Mesenchymal stem cell (in vitro differentiated cells and primary cell): Measurements from ENCODE around the gene VCAN.

ENCODE experiments used
- DNase-seq: peaks from one replicate; pipeline ENCODE4 v3.0.0-alpha.2; 2013
- H2AFZ ChIP-seq: one replicate; pipeline ENCODE4 v1.6.1; 2013; ENCODE audit warnings: low read depth, mild to moderate bottlenecking, control low read depth, inconsistent platforms, low read length, moderate library complexity
- H2AK5ac ChIP-seq: 2 replicates; pipeline ENCODE4 v1.6.1; 2013; ENCODE audit warnings: low read length, moderate library complexity, mild to moderate bottlenecking, inconsistent platforms; ENCODE audit not compliant: severe bottlenecking
- H2BK120ac ChIP-seq: one replicate; pipeline ENCODE4 v1.6.1; 2013; ENCODE audit warnings: low read depth, mild to moderate bottlenecking, inconsistent platforms, low read length, moderate library complexity
- H2BK12ac ChIP-seq, 2 experiments: one replicate each; pipeline ENCODE4 v1.6.1; 2013; ENCODE audit warnings: inconsistent platforms in 2 of 2, low read length in 2 of 2, mild to moderate bottlenecking in 2 of 2, moderate library complexity in 2 of 2, control low read depth in 1 of 2
- H2BK15ac ChIP-seq: one replicate; pipeline ENCODE4 v1.6.1; 2013; ENCODE audit warnings: mild to moderate bottlenecking, low read depth, inconsistent platforms; ENCODE audit not compliant: poor library complexity, severe bottlenecking
- H2BK5ac ChIP-seq: 2 replicates; pipeline ENCODE4 v1.6.1; 2013; ENCODE audit warnings: low read depth, mild to moderate bottlenecking, low read length, control low read depth, inconsistent platforms; ENCODE audit not compliant: poor library complexity, severe bottlenecking
- H3K14ac ChIP-seq, 2 experiments: one replicate each; pipeline ENCODE4 v1.6.1; 2013; ENCODE audit warnings: inconsistent platforms in 2 of 2, low read length in 2 of 2, control low read depth in 1 of 2, mild to moderate bottlenecking in 1 of 2, moderate library complexity in 1 of 2
- H3K18ac ChIP-seq, 2 experiments: one replicate each; pipeline ENCODE4 v1.6.1; 2013; ENCODE audit warnings: inconsistent platforms in 2 of 2, low read length in 2 of 2, control low read depth in 1 of 2, low read depth in 1 of 2, mild to moderate bottlenecking in 1 of 2
- H3K23ac ChIP-seq, 2 experiments: one replicate each; pipeline ENCODE4 v1.6.1; 2013; ENCODE audit warnings: inconsistent platforms in 2 of 2, low read length in 2 of 2, mild to moderate bottlenecking in 2 of 2, moderate library complexity in 2 of 2, control low read depth in 1 of 2
- H3K27ac ChIP-seq: 2 replicates; pipeline ENCODE4 v1.5.1; 2013; ENCODE audit warnings: mild to moderate bottlenecking, moderate library complexity, low read length, control low read depth, inconsistent platforms; ENCODE audit not compliant: poor library complexity, severe bottlenecking
- H3K27me3 ChIP-seq, 2 experiments: 2 replicates each; pipeline versions ENCODE4 v1.6.1 to v1.7.0; 2013; ENCODE audit warnings: low read length in 2 of 2, mild to moderate bottlenecking in 2 of 2, moderate library complexity in 2 of 2, control low read depth in 1 of 2, inconsistent platforms in 1 of 2; ENCODE audit not compliant: control insufficient read depth in 1 of 2, insufficient read depth in 1 of 2
- H3K36me3 ChIP-seq, 2 experiments: 2 replicates each; pipeline versions ENCODE4 v1.6.1 to v1.7.0; 2013; ENCODE audit warnings: low read length in 2 of 2, control low read depth in 1 of 2, inconsistent platforms in 1 of 2, low read depth in 1 of 2, mild to moderate bottlenecking in 1 of 2; ENCODE audit not compliant: insufficient read depth in 2 of 2, control insufficient read depth in 1 of 2
- H3K4ac ChIP-seq, 2 experiments: one replicate each; pipeline ENCODE4 v1.6.1; 2013; ENCODE audit warnings: inconsistent platforms in 2 of 2, low read length in 2 of 2, mild to moderate bottlenecking in 2 of 2, moderate library complexity in 2 of 2, control low read depth in 1 of 2, low read depth in 1 of 2
- H3K4me1 ChIP-seq: 2 replicates; pipeline ENCODE4 v1.6.1; 2013; ENCODE audit warnings: low read depth, low read length, control low read depth; ENCODE audit not compliant: control insufficient read depth, insufficient read depth
- H3K4me2 ChIP-seq: 2 replicates; pipeline ENCODE4 v1.6.1; 2013; ENCODE audit warnings: low read length, mild to moderate bottlenecking, inconsistent platforms; ENCODE audit not compliant: poor library complexity, severe bottlenecking
- H3K4me3 ChIP-seq, 2 experiments: 2 replicates each; pipeline versions ENCODE4 v1.5.1 to v1.7.0; 2013; ENCODE audit warnings: low read length in 2 of 2, mild to moderate bottlenecking in 2 of 2, control low read depth in 1 of 2, low read depth in 1 of 2; ENCODE audit not compliant: insufficient read depth in 1 of 2
- H3K79me1 ChIP-seq: replicated peaks from 2 replicates; pipeline ENCODE4 v1.6.1; 2013; ENCODE audit warnings: mild to moderate bottlenecking, control low read depth, low read length, inconsistent platforms; ENCODE audit not compliant: poor library complexity, severe bottlenecking
- H3K9ac ChIP-seq: 2 replicates; pipeline ENCODE4 v1.7.0; 2013; ENCODE audit warnings: mild to moderate bottlenecking, low read length, moderate library complexity
- H3K9me3 ChIP-seq: 2 replicates; pipeline ENCODE4 v1.7.0; 2013; ENCODE audit warnings: mild to moderate bottlenecking, low read length; ENCODE audit not compliant: control insufficient read depth
- H4K8ac ChIP-seq: one replicate; pipeline ENCODE4 v1.6.1; 2013; ENCODE audit warnings: inconsistent platforms, mild to moderate bottlenecking, low read length, moderate library complexity
- H4K91ac ChIP-seq: one replicate; pipeline ENCODE4 v1.6.1; 2013; ENCODE audit warnings: mild to moderate bottlenecking, low read length, inconsistent platforms
- WGBS: methylation state at CpG from one replicate; pipeline ENCODE4 v1.1.7; 2013; ENCODE audit warnings: mixed read lengths; 5-methylcytosine and 5-hydroxymethylcytosine counted together

The VCAN gene

GRCh38 chr5:83464261-83464660 is 7.3 kb upstream of the VCAN start:
- no peaks in the 10 kb centered on the region for H3K79me1 ChIP-seq
- no peak overlapping the region for H2AFZ ChIP-seq
- H2BK120ac ChIP-seq: no peak overlapping the region
- H4K8ac ChIP-seq: no peak overlapping the region
- no peak for DNase-seq
- H3K9ac ChIP-seq: no peak overlapping the region
- H4K91ac ChIP-seq: no peak overlapping the region
- peaks cover 0 to 8% of the 10 kb centered on the region in 2 experiments for H3K27me3 ChIP-seq
- H2AK5ac ChIP-seq: no peak overlapping the region
- H3K27ac ChIP-seq: no peak overlapping the region
- no peaks in the 10 kb centered on the region for H3K4me1 ChIP-seq
- WGBS: 92% methylated on average over 1 of the region's 3 CpGs
- no peak overlapping the region for H3K18ac ChIP-seq
- no peak overlapping the region for H2BK15ac ChIP-seq
- H3K4me3 ChIP-seq: no peak overlapping the region
- no peak overlapping the region for H3K23ac ChIP-seq
- peak overlapping the region in 1 of 2 experiments; percentile 10 for H3K4ac ChIP-seq
- H3K4me2 ChIP-seq: no peak overlapping the region
- H3K14ac ChIP-seq: no peak overlapping the region
- H3K36me3 ChIP-seq: no peaks in the 10 kb centered on the region
- no peak overlapping the region for H2BK5ac ChIP-seq
- no peak overlapping the region for H2BK12ac ChIP-seq
- H3K9me3 ChIP-seq: no peaks in the 10 kb centered on the region

GRCh38 chr5:83467371-83468035 is 4.0 kb upstream of the VCAN start:
- 70% methylated on average over 6 of the region's 9 CpGs for WGBS
- Histone ChIP-seq H3K9ac (peak overlapping the region; percentile 83), H3K4ac (no peak overlapping the region)

GRCh38 chr5:83469075-83469474 is 2.5 kb upstream of the VCAN start:
- H2BK12ac ChIP-seq: no peak overlapping the region
- H3K9me3 ChIP-seq: no peaks in the 10 kb centered on the region
- H3K79me1 ChIP-seq: no peaks in the 10 kb centered on the region
- peaks cover 2% of the 10 kb centered on the region for H3K4me1 ChIP-seq
- no peak overlapping the region for H3K4me2 ChIP-seq
- no peak overlapping the region for H3K4ac ChIP-seq
- no peak overlapping the region for H3K14ac ChIP-seq
- no peak overlapping the region for H2BK5ac ChIP-seq
- no peak overlapping the region for H3K9ac ChIP-seq
- H2AFZ ChIP-seq: no peak overlapping the region
- DNase-seq: no peak
- H4K91ac ChIP-seq: no peak overlapping the region
- no peak overlapping the region for H3K23ac ChIP-seq
- no peak overlapping the region for H3K18ac ChIP-seq
- peaks cover 0 to 8% of the 10 kb centered on the region in 2 experiments for H3K27me3 ChIP-seq
- H3K27ac ChIP-seq: no peak overlapping the region
- H2BK120ac ChIP-seq: no peak overlapping the region
- no peak overlapping the region for H2AK5ac ChIP-seq
- peaks cover 0 to 5% of the 10 kb centered on the region in 2 experiments for H3K36me3 ChIP-seq
- H3K4me3 ChIP-seq: no peak overlapping the region
- H2BK15ac ChIP-seq: no peak overlapping the region
- no peak overlapping the region for H4K8ac ChIP-seq

More at GRCh38 chr5:83467371-83468035, 4.0 kb upstream of the VCAN start:
- no peak overlapping the region for H2AK5ac ChIP-seq
- H4K91ac ChIP-seq: no peak overlapping the region
- H2AFZ ChIP-seq: no peak overlapping the region
- DNase-seq: no peak
- no peak overlapping the region for H3K4me2 ChIP-seq
- H3K18ac ChIP-seq: no peak overlapping the region
- H3K4me3 ChIP-seq: peak overlapping the region in 1 of 2 experiments; percentile 73
- no peak overlapping the region for H3K23ac ChIP-seq
- H2BK120ac ChIP-seq: no peak overlapping the region
- no peak overlapping the region for H4K8ac ChIP-seq
- H3K14ac ChIP-seq: no peak overlapping the region
- no peak overlapping the region for H2BK15ac ChIP-seq
- H3K27ac ChIP-seq: no peak overlapping the region
- H3K27me3 ChIP-seq: peaks cover 0 to 8% of the 10 kb centered on the region in 2 experiments
- H2BK5ac ChIP-seq: no peak overlapping the region
- H2BK12ac ChIP-seq: no peak overlapping the region
- peaks cover 2% of the 10 kb centered on the region for H3K4me1 ChIP-seq
- H3K79me1 ChIP-seq: no peaks in the 10 kb centered on the region
- H3K36me3 ChIP-seq: no peaks in the 10 kb centered on the region
- no peaks in the 10 kb centered on the region for H3K9me3 ChIP-seq

GRCh38 chr5:83470526-83471404 is 779 bp upstream of the VCAN start:
- no peak overlapping the region for H2AFZ ChIP-seq
- DNase-seq: peak; percentile 43
- H3K9ac ChIP-seq: peak overlapping the region; percentile 95
- no peak overlapping the region for H2BK5ac ChIP-seq
- no peak overlapping the region for H3K14ac ChIP-seq
- no peak overlapping the region for H4K8ac ChIP-seq
- no peak overlapping the region for H2BK120ac ChIP-seq
- H3K9me3 ChIP-seq: no peaks in the 10 kb centered on the region
- H3K23ac ChIP-seq: no peak overlapping the region
- H2AK5ac ChIP-seq: no peak overlapping the region
- peak overlapping the region in 1 of 2 experiments; percentile 84 for H3K18ac ChIP-seq
- H3K36me3 ChIP-seq: peaks cover under 1 to 5% of the 10 kb centered on the region in 2 experiments
- no peaks in the 10 kb centered on the region for H3K79me1 ChIP-seq
- H3K27me3 ChIP-seq: peaks cover 0 to 2% of the 10 kb centered on the region in 2 experiments
- no peak overlapping the region for H3K4ac ChIP-seq
- H2BK15ac ChIP-seq: no peak overlapping the region
- no peak overlapping the region for H4K91ac ChIP-seq
- H3K4me2 ChIP-seq: peak overlapping the region; percentile 78
- WGBS: 4% methylated on average over 14 of the region's 15 CpGs
- H2BK12ac ChIP-seq: no peak overlapping the region
- H3K4me1 ChIP-seq: peaks cover 4% of the 10 kb centered on the region
- peak overlapping the region; percentile 68 for H3K27ac ChIP-seq
- peak overlapping the region; percentile 94 for H3K4me3 ChIP-seq
